NCI-H510A treated with DMSO at 0.1 percent for 48 hours (cell line): ENCODE results near the gene KRT26.

ENCODE experiments used
- DNase-seq: peaks from one replicate; lab custom pipeline; 2025; lab: John Stamatoyannopoulos, UW

The KRT26 gene

GRCh38 chr17:40727447-40728231 lies 44.4 kb downstream of the KRT26 start:
- no peak for DNase-seq

DNA sequence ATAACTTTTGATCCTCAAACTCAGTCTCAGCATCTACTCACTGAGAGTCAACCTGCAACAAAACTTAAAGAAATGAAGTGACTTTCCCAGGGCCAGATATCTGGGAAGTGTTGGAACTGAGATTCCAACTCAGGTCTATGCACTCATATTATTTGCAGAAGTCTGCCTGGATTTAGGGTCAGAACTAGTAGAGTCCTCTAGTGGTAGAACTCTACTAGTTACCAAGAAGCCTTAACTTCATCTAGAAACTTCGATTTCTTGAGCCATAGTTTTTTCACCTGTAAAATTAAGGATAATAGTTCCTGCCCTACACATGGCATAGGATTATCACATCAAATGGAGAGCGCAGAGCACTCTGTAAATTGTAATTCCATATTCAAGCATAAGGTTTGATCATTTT lies 45.1 kb downstream of the KRT26 start:
- DNase-seq: no peak

GRCh38 chr17:40724656-40725055 lies 47.3 kb downstream of the KRT26 start:
- no peak for DNase-seq

DNA sequence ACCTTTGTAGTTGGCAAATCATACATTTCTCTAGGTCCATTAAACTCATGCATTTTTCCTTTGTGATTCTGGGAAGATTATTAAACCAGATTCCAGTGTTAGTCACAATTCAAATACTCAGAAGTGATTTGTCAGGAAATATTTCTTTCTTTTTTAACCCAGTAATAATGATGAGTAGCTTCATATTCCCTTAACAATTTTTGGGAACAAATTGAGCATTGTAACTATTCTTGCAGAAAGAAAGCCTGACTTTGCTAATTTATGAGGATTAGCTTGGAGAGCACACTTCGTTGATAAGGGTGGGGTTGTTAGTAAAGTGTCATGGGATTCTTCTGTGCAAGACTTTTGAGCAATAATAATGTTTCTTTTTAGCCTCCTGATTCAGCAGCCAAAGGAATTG lies 49.8 kb downstream of the KRT26 start:
- DNase-seq: no peak

DNA sequence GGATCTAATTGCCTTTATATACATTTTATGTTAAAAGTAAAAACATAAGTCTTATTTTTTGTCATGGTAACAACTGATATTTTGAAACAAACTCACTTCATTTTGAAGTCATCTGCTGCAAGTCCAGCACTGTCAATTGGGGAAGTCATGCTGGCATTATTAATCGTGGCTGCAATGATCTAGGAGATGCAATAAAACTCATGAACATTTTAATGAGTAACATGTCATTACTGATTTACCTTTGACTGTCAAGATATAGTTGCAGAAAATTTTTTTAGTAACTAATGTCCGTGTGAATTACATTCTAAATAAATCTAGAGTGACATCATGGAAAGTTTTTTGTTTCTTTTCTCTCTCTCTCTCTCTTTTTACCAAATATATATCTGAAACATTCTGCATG lies 51.1 kb downstream of the KRT26 start:
- no peak for DNase-seq

DNA sequence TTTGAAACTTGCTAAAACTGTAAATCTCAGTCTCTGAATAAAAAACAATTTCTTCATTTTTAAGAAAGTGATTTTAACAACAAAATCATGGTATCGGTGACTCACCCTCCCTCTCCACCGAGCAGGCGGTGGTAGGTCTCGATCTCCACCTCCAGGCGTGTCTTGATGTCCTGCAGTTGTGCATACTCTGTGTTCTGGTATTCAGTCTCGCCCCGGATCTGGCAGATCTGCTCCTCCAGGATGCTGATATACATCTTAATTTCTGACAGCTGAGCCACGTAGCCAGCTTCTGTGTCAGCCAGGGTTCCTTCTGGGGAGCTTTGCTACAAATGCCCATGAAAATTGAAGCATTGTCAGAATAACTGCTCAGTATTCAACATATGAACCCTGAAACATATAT lies 53.1 kb downstream of the KRT26 start:
- DNase-seq: no peak

DNA sequence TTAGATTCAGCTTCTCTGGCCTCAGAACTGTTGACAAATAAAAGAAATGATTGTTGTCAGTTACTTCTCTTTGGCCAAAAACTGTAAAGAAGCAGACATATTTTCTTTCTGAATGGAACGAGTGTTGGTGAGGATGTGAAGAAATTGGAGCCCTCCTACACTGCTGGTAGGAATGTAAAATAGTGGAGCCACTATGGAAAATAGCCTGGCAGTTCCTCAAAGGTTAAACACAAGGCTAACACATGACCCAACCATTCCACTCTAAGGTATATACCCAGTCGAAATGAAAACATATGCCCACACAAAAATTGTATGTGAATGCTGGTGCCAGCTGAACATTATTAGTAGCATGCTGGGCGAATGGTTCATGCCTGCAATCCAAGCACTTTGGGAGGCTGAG lies 54.2 kb downstream of the KRT26 start:
- DNase-seq: no peak
